HG03565 (cell line): ENCODE measurements around the gene TEC.

Experiments
- ATAC-seq: cut with Tn5 transposase; IDR thresholded peaks from one replicate; pipeline ENCODE4 v1.9.1; 2021; ENCODE audit warnings: mild to moderate bottlenecking, moderate library complexity; ENCODE audit not compliant: unreplicated experiment

Gene TEC

DNA sequence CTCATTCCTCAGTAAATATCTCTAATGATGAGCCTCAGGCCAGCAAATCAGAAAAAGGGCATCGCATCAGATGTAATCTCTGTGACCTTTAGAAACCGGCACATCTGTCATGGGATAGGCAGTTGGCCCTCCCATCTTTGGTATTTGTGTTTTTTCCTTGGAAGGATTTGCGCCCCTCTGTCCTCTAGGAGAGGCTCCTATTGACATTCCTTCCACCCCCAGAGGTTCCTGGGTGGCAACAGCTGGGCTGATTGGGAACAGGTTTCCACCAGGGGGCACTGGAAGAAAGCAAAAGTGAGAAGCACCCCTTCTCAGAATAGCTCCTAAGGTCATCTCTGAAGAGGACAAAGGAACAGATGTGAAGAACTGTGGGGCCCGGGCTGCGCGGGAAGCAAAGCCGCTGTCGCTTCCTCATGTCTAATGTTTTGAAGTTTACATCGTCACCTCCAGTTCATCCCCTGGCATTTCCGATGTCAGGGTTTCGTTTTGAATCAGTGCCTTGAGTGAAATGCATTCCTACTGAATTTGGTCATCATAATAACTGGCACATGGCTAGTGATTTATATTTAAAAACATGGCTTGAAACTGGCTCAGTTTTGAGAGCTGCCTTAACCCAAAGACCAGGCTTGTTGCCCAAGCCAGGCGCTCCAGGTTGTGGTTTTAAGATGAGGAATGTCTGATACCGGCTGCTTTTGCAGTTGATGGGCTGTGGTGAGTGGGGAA lies 141.8 kb downstream of the TEC start:
- peak; percentile 90 for ATAC-seq

DNA sequence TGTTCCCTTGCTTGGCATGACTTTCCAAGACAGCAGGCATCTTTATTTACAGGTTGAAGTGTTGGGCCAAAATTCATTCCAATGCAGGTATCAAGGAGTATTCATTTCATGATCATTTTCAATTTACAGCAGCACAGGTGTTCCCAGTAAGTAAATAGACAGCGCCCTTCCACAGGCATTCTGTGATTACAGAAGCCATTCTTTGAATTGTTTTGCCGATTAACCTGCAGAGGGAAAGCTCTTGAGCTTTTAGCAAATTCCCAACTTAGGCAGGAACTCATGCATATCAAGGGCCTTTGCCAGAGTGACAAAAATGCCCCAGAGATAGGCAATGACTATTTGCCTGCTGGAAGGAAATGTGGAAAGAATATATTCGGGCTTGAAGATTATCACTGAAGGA lies 142.4 kb downstream of the TEC start:
- no peak for ATAC-seq

DNA sequence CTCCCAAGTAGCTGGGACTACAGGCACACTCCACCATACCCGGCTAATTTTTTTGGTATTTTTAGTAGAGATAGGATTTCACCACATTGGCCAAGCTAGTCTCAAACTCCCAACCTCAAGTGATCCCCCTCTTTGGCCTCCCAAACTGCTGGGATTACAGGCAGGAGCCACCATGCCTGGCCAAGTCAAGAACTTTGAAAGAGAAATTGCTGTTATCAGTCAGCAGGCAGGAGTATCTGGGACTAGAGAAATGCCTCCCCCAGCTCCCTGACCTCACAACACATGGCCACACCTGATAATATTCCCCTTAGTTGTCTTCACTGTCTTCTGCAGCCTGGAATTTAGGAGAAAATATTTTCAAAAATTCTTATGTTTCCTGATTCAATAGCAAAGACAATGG lies 143.0 kb downstream of the TEC start:
- ATAC-seq, result no peak

DNA sequence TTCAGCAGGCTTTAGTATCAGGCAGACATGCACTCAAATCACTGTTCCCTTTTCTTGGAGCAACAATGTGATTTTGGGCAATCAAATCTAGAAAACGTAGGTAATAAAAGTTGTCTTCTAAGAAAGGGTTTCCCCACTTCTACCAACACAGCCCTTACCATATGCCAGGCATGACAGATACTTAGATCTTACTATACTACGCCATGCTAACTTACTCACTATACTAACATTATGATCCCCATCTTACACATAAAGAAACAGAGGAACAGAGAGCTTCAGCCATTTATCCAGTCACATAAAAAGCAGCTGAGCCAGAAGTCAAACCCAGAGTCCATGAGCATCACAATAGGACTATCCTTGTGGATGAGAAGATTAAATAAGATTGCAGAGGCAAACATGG lies 144.8 kb downstream of the TEC start:
- no peak for ATAC-seq

DNA sequence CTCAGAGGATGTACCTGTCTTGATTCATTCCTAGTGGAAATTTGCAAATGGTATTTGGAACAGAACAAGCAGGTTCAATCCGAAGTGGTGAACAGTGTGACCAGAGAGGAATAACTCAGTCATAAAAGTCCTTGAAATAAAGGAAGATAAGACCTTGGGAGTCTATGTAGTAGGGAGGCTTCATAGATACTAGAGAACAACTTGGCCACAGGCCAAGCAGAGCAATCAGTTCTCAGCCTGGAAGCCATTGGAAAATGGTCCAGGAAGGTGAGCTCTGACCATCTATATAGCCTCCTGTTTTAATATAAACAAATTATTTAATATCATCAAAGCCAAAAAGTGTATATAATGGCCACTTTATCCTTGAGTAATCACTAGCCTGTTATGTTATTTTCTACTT lies 146.9 kb downstream of the TEC start:
- no peak for ATAC-seq

DNA sequence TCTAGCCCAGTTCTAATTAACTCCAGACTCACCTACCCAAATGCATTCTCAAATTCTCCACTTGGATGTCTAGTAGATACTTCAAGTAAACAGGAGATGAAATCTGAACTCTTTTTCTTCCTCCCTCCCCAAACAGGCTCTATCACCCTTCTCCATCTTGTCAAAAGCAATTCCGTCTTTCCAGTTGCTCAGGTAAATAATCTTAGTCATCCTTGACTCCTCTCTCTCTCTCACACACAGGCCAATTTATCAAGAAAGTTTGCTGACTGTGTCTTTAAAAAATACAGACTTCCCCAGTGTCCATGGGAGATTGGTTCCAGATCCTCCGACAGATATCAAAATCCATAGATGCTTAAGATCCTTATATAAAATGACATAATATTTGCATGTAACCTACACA lies 148.5 kb downstream of the TEC start:
- no peak for ATAC-seq

DNA sequence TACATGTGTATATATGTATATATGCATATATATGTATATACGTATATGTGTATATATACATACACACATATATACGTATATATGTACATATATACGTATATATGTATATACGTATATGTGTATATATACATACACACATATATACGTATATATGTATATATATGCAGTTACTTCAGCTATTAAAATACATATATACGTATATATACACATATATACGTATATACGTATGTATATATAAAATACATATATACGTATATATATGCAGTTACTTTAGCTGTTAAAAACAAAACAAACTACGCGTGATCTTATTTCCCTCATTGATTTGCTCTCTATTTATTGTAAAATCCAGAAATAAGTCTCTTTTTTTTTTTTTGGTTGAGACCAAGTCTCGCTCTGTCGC lies 149.5 kb downstream of the TEC start:
- ATAC-seq, result no peak

DNA sequence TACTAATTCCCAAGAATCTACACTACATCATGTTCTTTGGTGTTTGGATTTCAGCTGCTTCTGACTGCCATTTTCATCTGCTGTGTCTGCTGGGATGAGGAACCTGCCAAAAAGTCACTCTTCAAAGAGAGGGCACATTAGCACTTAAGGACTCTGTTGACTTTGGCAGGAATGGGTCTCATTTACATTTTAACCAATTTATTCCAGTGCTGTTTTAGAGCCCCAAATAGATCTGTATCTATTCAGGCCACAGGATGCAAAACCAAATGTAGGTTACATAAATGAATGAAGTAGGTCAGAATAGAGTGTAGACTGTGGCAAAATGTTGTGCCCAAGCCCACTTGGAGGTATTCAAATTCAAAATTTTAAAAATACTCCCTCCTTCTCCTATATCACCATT lies 150.0 kb downstream of the TEC start:
- no peak for ATAC-seq

DNA sequence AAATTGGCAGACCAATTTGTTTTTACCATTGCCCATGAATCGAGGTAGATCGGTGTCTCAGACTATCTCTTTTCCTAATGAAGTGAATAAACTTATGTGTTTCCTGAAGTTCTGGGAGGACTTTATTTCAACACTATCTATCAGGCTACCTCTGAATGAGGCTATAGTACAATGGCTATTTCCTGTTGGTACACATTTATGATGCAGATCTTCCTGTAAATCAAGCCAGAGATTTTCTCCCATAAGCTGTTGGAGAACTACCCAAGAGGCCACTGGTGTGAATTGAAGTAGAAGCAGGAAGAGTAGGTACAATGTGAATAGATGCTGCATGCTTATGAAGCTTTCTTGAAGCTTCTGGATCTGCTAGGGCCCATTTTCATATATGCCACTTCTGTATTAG lies 151.6 kb downstream of the TEC start:
- no peak for ATAC-seq

DNA sequence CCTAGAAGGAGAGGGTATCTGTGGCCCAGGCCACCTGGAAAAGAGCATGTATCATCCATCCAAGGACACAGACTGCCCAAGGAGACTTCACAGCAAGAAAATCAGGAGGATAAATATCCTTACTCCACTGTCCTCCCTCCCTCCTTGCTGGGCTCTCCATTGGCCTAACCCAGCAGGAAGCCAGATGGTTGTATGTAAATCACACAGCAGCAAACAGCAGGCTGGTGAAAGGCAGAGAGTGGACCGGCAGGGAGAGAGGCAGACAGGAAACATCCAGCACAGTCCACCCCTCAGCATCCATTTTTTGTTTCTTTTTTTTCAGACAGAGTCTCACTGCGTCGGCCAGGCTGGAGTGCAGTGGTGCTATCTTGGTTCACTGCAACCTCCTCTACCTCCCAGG lies 153.1 kb downstream of the TEC start:
- ATAC-seq, result no peak

DNA sequence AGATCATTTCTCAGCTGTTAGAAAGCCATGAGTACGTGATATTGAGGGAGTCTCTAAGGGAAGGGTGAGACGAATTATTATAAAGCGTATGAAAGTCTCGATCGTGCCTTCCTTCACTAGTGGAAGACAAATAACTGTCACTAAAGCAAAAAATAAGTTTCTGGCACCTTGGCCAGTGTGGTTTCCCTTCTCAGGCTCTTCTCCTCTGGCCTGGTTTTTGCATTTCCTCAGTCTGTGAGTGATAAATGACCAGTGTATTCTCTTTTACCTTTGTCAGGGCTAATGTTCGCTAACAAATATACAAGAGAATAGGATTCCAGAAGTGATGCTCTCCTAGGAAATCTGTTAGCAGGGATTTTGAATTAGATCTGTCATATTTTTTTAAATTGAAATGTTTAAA lies 155.2 kb downstream of the TEC start:
- ATAC-seq, result no peak

DNA sequence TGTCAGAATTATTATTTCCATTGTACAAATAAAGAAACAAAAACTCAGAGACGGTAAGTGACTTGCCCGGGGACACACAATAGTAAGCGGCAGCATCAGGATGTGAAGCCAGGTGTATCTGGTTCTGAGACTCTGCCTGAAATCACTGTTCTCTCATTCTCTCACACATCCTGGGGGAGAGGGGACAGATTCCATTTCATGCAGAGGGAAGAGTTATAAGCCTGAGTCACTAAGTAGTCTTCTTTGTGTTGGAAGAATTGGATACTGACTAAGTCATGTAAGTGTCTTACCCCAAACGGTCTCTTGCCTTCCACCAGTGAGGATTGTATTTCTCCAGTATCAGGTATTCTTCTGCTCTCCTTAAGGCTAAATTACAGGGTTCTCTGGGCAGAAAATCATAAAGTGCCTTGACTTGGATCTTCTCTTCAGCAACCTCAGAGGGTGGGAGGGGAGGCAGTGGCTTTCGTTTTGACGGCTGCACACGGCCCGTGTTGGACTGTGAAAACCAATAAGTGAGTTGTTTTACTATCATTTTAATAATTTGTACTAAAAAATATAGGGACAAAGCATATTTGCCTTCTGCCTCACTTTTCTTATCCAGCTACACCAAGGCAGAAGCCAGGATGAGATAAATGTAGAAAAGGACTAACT lies 157.5 kb downstream of the TEC start:
- ATAC-seq, result no peak

DNA sequence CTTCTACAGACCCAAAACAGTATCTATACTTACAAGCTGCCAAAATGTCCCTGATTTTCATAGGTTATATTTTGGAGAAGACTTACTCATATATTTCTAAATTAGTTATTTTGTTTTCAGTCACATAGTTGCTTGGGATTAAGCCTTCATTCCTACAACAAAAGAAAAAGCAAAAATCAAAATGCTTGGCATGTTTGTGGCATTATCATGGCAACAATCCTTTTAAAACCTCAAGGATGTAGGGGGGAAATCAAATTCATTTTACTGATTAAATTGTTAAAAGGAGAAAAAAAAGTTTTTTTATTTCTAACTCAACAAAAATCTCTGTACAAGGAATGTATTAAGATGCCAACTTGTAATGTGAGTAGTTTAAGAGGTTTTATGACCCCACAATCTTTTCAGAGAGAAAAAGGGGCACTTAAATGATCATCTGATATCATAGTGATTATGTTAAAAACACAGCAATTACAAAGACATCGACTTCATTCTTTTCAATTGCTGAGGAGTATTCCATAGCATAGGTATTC lies 159.1 kb downstream of the TEC start:
- no peak for ATAC-seq

DNA sequence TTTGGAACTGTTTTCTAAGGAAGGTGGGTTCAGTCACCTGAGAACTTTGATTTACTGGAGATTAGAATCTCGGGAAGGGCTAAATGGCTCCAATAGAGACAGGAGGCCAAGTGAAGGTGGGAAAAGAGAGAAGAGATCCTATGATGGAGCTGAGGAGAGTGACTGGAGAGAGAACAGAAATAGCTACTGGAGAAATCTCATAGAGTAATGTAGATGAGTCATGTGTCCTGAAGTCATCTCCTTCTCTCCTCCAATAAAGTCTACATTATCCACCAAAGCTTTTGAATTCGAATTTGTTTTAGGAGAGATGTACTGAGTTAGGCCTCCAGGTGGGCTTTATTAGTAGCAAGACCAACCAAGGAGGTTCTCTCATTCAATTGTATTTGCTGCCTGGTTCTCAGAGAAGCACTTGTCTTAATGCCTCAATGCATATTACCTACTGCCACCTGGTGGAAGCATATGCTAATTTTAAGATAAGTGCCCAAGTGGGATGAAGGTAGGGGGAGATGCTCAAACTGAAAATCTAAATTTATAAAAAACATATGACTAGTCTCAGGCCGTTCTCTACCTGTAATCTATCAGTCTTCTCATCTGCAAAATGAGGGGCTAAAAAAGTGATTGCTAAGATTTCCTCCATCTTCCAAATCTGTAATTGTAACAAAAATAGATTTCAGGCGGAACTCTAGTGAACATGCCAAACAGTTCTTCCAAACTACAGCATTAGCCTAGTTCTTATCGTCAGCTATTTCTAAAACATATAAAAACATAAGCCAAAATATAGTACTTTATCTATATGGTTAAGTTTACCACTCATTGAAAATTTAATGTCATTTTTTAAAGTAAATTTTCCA lies 160.0 kb downstream of the TEC start:
- peak; percentile 65 for ATAC-seq

DNA sequence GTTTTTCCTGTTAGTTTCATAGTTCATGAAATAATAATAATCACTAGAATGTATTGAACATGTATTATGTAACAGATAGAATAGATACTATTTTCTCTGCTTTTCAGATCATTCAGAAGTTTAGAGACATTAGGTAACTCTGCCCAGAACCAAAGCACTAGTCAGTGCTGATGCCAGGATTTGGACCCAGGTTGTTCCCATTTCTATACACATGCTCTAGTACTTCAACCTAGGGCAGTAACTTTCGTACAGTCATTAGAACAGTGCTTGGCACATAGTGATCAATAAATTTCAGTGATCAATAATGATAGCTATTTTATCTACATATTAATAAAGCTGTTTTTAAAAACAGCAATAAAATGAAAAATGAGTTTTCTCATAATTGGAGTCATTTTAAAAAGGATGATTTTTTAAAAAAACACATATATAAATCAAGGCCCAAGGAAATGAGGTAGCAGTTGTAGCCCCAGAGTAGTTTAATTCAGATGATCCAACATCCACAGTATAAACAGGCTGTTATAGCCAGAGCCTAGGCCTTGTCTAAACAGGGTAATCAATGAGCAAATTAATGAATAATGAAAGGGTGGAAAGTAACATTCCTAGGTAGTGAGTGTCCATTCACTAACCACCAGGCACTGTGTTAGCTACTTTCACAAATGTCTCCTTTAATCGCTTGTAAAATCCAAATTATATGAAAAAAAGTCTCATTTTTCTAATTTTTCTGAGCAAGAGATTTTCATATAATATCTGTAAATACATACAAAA lies 161.1 kb downstream of the TEC start:
- ATAC-seq, result no peak

DNA sequence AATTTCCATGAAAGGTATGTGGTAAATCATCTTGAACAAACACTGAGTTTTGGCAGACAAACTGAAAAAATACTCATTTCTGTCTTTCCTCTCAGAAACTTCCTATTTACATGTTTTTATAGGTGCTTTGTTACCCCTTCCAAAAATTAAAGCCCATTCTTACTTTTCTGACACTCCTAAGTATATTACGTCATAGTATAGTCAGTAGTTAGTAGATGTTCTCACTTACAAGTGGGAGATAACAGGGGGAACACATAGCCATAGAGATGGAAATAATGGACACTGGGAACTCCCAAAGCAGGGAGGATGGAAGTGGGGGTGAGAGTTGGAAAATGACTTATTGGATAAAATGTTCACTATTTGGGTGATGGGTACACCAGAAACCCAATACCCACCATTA lies 164.4 kb downstream of the TEC start:
- no peak for ATAC-seq

DNA sequence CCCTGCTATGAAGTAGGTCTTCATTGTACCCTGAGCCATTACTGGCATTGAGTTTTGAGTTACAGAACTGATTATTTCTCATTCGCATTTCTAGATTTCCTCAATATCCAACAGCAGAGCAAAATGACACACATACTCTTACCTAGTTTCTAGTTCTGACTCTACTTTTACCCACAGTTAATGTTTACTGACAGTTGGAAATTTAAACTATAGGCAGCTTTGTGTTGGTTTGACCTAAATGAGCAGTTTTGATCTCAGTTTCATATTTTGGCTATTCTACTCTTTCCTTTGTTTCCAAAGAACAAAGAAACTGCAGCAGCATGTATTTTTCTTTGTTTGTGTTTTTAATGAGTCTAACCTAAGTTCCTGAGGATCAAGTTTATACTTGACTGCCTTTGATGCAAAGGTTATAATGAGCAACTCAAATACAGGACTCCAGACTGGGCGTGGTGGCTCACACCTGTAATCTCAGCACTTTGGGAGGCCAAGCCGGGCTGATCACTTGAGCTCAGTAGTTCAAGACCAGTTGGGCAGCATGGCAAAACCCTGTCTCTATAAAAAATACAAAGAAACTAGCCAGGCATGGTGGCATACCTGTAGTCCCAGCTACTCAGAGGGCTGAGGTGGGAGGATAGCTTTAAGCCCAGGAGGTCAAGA lies 166.0 kb downstream of the TEC start:
- peak; percentile 68 for ATAC-seq

DNA sequence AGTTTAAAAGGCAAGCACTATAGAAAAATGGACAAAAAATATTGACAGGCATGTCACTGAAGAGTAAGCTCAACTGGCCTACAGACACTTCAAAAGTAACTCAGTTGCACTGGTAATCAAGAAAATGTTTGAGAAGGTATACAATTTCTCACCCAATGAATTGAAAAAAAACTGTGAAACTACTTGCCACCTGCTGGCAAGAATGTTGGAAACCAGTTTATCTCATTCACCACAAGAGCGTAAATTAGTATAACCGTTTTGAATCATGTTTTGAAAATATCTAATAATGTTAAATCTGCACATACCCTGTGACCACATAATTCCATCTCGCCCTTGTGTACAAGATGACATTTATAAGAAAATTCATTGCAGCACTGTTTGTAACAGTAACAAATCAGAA lies 167.3 kb downstream of the TEC start:
- ATAC-seq, result no peak

DNA sequence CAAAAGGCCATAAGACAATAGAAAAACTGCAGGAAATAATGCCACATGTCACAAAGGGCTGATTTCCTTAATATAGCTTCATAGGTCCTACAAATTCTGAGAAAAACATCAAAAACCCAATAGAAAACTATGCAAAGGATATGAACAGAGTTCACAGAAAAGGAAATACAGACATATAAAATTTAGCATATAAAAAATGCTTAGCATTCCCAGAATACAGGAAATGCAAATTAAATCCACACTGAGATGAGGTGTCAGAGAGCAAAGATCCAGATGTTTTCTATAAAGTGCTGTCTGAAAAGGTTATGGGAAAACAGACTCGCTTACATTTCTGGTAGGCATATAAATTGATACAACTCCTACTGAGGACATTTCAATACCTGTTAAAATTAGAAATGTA lies 169.4 kb downstream of the TEC start:
- no peak for ATAC-seq

DNA sequence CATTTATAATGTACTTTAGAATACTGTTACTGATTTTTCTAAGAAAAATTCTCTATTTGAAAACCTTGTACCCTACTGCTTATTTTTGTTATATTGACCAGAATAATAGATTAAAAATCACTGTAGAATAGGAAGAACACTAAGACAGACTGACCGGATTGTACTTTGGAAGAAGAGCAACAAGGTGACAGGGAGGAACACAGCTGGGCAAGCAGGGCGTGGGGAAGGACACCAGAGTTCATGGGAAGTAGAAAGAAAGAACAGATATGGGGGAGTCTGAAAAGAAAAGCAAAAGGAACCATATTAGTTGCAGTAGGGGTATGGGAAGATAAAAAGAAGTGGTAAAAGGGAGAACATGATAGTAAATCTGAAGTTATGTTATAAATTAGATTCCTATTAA lies 174.2 kb downstream of the TEC start:
- no peak for ATAC-seq
